ENCODE data around the gene ESCO1.
"Not testable (repeated sequence)": the region's sequence is repeated elsewhere in the genome, so short reads cannot be mapped to it uniquely, and the experiment has no call there.

Gene ESCO1, protein sequence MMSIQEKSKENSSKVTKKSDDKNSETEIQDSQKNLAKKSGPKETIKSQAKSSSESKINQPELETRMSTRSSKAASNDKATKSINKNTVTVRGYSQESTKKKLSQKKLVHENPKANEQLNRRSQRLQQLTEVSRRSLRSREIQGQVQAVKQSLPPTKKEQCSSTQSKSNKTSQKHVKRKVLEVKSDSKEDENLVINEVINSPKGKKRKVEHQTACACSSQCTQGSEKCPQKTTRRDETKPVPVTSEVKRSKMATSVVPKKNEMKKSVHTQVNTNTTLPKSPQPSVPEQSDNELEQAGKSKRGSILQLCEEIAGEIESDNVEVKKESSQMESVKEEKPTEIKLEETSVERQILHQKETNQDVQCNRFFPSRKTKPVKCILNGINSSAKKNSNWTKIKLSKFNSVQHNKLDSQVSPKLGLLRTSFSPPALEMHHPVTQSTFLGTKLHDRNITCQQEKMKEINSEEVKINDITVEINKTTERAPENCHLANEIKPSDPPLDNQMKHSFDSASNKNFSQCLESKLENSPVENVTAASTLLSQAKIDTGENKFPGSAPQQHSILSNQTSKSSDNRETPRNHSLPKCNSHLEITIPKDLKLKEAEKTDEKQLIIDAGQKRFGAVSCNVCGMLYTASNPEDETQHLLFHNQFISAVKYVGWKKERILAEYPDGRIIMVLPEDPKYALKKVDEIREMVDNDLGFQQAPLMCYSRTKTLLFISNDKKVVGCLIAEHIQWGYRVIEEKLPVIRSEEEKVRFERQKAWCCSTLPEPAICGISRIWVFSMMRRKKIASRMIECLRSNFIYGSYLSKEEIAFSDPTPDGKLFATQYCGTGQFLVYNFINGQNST

DNA sequence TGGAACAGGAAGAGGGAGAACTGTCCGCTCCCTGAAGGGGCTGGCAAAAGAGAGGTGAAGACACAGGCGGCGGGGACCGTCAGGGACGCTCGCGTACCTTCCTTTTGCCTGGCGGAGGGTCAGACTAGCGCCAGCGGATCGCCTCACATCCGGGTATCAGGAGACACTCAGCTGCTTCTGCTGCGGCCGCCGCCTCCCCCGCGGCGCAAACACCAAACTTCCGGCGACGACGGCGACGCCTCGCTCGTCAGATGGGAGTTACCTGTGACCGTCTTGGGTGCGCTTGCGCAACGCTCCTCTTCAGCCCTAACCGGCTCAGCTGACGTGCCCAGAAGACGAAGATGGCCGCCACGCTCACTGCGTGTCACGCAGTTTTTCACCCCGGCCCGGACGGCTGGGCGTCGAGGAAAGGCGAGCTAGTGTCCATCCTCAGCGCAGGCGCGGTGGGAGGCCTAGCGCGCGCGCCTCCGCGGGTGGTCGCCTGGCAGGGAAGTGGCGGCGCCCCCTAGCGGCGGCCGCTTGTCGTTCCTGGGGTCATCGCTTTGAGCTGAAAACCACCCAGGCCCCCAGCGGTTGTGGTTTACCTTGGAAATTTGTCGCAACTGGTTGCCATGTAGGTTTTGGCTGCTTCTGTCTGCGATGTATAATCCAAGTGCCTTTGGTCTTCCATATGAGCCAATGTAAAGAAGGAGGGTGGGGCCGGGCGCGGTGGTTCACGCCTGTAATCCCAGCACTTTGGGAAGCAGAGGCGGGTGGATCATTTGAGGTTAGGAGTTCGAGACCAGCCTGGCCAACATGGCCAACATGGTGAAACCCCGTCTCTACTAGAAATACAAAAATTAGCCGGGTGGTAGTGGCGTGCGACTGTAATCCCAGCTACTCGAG is at the start of gene ESCO1:
Gene ESCO1, minus strand, starts transcription at position 179 of the 885 bp plus-strand sequence. CDS start 25,861 bp downstream, outside the sequence.
- peak; percentile 86 for DNase-seq

DNA sequence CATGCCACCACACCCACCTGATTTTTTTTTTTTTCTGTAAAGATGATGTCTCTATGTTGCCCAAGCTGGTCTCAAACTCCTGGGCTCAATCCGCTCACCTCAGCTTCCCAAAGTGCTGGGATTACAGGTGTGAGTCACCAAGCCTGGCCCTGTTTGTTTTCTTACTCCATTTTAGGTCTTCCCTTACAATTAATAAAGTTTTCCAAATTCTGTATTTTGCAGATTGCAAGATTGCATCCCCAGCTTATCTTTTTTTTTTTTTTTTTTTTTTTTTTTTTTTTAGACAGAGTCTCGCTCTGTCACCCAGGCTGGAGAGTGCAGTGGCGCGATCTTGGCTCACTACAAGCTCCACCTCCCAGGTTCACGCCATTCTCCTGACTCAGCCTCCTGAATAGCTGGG is 39.9 kb upstream of the ESCO1 start:
- not testable (repeated sequence) for DNase-seq

DNA sequence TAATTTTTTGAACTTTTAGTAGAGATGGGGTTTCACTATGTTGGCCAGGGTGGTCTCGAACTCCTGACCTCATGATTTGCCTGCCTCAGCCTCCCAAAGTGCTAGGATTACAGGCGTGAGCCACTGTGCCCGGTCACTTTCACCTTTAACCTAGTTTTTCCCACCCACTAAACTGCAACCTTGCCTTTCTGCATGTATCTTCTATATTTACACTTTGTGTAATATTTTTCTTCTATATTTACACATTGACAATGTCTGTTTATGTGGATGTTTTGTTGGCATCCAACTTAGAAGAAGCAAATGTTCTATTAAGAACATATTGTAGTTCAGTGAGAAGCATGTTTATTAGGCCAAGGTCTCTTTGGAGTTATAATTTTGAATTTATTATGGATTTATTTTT is 38.3 kb upstream of the ESCO1 start:
- no peak for DNase-seq

DNA sequence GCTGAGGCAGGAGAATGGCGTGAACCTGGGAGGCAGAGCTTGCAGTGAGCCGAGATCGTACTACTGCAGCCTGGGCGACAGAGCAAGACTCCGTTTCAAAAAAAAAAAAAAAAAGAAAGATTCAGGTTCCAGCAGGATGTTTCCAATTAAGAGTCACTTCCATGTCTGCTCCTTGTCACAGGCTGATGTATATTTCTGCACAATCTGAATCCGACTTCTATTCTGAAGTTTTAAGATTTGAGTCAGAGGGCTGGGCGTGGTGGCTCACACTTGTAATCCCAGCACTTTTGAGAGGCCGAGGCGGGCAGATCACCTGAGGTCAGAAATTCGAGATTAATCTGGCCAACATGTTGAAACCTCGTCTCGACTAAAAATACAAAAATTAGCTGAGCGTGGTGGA is 36.3 kb upstream of the ESCO1 start:
- no peak for DNase-seq

DNA sequence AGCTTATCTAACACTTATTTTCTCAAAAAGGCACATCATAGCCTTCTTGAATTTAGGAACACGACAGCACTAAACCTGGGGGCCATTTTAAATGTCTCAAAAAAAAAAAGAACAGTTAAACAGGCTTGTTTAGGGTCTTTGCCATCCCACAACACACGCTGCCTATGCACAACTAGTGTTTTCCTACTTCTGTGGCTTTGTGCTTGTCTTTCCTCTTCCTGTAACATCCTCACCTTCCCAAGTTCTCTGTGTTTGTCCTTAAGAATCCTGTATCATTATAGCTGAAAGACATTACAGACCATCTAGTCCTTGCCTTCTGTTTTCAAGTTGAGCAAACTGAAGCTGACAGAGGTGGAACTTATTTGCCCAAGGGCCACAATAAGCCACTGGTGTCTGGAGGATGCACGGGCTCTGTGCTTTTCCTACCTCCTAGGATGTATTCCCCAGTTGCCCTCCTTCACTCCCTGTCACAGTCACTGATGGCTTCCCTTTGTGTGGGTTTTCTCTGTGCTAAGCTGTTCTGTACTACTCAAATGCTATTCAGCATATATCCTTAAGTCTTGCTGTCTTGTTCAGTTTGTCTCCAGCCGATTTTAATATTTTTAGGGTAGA is 34.2 kb upstream of the ESCO1 start:
- no peak for DNase-seq

DNA sequence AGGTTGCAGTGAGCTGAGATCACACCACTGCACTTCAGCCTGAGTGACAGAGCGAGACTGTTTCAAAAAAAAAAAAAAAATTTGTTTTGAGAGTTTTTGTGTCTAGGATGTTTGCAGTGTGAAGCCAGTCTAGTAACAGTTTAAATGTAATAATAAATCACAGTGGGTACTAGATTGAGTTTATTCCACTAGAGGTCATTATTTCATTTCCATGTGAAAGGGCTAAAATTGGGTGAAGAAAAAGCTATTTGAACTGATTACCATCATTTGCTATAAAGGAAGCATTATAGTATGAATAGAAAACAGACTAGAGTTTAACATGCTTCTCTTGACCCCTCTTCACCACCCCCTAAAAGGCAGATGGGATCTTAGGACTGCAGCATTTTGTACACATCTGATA is 31.9 kb upstream of the ESCO1 start:
- no peak for DNase-seq

DNA sequence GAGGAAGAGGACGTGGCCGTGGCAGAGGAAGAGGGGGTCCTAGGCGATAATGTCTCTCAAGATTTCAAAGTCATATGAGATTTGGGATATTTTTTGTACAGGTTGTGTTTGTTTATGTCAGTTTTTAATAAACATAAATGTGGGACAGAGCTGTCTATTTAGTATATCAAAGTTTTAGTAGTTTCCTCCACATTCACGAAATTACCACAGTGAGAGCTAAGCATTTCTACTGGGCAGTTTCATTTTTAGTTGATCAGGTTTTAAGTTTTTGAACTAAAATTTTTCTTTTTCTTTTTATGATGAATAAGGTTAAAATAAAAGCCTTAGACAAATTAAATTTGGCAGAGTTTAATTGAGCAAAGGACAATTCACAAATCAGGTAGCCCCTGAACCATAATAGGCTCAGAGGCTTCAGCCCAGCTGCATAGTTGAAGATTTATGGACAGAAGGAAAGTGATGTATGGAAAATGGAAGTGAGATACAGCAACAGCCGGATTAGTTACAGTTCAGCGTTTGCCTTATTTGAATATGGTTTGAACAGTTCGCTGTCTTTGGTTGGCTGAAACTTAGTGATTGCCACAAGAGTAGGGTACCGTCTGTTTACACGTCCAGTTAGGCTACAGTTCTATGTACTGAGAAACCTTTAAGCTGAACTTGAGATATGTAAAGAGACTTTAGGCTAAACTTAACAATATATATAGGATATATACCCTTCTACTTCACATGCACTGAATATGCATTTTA is 28.8 kb upstream of the ESCO1 start:
- no peak for DNase-seq

DNA sequence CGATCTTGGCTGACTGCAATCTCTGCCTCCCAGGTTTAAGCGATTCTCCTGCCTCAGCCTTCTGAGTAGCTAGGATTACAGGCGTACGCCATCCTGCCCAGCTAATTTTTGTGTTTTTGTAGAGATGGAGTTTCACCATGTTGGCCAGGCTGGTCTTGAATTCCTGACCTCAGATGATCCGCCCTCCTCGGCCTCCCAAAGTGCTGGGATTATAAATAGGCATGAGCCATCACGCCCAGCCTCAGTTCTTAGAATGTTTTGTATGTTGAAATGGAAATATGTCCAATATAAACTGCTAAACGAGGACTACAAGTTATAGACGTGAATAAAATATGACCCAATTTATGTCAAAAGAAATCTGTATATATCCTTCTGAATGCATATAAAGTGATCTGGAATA is 21.1 kb upstream of the ESCO1 start:
- not testable (repeated sequence) for DNase-seq

DNA sequence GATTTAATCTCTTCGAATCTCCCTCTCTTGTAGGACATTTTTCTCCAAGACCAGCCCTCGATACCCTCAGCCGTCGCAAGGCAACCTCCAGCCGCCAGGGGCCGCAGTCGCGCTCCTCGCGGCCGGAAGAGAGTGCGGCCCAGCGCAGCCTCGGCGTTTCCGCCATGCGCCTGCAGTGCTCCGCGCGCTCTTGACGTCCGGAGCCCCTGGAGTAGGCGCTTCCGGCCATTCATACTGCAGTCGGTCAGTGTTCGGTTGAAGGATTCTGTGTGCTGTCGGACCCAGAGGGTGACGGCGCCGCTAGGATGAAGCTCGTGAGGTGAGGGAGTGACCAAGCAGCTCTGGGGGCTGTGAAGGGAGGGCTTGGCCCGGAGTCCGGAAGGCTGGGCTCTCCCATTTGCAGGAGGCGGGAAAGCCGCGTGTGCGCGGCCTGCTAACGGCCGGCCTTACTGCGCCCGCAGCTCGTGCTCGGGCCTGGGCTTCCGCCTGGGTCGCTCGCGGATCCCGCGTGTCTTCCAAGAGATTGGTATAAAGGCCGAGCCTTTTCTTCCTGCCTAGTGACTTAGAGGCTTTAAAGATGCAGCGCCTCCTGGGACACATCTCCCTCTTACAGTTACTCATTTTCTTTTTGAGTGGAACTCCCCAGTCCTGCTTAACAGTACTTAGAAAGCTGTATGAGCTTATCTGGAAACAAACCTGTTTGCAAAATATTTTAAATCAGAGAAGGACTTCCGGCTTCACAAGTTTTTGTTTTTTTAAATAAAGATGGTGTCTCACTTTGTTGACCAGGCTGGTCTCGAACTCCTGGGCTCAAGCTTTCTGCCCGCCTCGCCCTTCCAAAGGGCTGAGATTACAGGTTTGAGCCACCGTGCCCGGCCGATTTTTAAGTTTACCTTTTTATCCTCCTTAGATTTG is 11.9 kb upstream of the ESCO1 start, which contains the start of gene SNRPD1:
Gene SNRPD1, plus strand, starts transcription at position 190 of the 915 bp plus-strand sequence. Its CDS starts 116 bp downstream, at position 306.
- peak; percentile 35 for DNase-seq

DNA sequence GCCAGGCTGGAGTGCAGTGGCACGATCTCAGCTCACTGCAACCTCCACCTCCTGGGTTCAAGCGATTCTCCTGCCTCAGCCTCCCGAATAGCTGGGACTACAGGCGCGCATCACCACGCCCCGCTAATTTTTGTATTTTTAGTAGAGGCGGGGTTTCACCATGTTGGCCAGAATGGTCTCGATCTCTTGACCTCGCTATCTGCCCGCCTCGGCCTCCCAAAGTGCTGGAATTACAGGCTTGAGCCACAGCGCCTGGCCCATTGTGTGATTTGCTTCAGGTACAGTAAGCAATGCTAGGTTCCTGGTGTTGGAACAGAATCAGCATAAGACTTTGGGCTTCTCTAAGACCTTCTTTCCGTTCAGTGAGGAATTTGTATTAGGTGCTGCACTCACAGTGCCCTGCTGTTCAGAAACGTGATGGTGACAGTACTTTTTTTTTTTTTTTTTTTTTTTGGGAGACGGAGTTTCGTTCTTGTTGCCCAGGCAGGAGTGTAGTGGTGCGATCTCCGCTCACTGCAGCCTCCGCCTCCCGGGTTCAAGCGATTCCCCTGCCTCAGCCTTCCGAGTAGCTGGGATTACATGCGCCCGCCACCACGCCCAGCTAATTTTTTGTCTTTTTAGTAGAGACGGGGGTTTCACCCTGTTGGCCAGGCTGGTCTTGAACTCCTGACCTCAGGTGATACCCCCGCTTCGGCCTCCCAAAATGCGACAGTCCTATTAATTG is 11.1 kb upstream of the ESCO1 start:
- DNase-seq = not testable (repeated sequence)

DNA sequence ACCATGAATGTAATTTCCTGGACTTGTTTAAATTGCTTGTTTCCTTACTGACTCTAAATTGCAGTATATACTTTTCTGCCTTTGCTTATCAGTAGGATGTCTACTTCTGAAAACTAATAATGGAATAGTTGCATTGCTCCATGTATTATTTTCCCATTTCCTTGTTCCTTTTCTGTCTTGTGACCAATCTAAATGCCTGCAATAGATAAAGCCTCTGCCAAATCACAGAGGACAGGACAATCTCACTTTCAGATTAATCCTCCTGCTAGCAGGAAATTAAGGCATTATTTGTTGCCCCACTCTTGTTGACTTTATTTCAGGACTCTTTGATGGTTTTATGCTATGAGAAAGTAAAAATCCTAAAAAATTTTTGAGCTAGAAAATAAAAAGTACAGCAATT is 4.7 kb upstream of the ESCO1 start:
- DNase-seq = no peak

DNA sequence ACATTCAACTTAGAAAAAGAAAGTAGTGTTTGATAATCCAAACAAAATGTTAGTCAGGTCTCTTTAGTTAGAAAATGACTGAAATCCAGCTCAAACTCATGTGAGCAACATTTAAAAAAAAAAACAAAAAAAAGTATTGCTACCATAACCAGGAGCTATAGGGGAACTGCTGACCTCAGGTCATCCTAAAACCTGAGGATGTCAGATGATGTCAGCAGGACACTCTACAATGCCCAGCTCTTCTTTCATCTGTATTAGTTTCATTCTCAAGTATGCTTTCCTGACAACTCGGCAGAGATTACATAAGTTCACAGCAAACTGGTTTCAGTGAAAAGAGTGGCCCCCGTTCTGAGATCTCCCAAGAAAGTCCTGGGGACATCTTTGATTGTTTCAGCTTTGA is 4.2 kb upstream of the ESCO1 start:
- no peak for DNase-seq

DNA sequence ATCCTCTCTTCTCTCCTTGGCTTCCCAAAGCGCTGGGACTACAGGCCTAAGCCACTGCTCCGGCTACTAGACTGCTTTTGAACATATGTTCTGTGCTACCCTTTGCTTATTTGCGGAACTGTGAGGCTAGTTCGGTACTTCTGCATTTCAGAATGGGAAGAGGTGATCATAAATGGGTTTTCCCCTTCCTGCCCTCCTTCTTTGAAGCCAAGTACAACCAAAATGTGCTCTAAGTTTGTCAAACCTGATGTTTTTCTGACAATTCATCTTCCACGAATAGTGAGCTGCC is 1.7 kb upstream of the ESCO1 start:
- no peak for DNase-seq

DNA sequence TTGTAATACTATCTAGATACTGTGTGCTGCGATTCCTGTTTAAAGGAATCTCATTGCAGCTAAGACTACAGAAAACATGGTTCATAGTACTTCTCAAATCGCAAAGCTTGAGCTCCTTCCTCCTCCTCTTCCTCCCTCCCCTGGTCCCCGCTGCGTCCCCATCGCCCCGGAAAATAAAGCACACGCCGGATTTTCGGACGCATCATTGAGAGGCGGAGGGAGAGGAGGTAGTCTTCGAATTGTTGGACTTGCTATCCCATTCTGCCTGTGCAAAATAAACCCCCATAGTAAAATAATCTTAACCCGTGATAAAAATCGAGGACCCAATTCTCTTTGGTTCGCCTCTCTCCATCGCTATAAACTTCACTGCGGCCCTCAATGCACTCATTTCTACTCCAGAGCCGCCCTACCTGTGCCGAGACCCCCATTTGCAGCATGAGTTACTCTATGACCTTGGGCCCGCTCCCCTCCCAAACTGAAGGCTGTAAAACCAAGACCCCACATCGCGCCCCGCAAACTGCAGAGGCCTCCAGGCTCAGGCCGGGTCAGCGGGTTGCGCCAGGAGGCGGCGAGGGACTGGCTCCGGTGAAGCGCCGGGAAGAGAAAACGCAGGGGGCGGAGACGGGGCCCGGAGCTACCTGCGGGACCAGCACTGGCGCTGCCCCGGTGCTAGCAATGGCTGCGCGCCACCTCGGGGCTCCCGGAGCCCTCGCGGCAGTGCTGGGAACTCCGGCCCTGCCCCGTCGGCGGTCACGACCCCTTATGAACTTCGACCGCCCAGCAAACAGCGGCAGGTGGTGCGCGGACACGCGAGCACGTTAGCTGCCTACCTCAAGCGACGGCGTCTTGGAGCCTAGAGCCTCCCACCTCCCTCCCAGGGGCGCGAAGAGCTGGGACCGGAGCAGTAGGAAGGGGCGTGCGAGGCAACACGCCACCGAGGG is 649 bp downstream of the ESCO1 start:
- DNase-seq = no peak

DNA sequence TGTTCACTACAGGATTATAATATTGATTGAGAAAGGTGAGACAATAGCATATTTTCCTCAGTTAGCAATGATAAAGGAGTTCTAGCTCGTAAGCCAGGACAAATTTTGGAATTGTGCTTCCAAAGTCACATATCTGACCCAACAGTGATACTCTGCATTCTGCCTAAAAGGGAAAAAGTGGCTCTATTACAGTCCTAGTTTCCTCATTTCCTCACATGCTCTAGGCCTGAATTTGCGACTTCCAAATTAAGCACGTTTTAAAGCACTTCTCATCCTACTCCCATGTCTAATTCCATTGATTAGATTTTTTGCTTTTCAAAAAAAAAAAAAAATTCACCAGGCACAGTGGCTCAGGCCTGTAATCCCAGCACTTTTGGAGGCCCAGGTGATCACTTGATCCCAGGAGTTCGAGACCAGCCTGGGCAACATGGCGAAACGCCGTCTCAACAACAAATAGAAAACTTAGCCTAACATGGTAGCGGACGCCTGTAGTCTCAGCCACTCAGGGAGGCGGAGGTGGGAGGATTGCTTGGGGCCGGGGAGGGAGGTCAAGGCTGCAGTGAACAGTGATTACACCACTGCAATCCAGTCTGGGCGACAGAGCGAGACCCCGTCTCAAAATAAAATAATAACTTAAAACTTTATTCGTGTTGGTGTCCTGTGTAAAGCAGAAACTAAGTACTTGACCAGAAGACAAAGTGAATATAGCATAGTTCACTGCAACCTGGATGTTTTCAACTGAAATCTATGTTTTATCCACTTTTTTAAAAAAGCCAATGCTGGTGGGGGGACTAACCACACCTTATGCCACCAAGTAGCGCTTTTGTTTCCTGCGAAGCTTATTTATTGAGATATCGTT is 1.5 kb downstream of the ESCO1 start:
- no peak for DNase-seq

DNA sequence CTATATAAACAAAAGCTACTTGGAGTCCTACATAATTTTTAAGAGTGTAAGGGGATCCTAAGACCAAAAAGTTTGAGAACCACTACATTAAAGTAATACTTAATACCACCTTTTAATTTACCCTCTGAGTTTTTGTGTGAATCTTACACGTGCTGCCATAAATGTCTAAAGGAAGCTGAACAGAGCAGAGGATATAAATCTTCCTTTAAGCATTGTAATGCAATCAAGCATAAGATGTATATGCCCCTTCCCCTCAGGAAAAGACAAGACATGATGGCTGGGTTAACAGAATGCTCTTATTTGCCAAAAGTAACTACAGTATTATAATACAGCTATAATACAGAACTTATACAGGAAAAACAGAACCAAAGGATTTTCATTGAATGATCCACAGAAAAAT is 2.9 kb downstream of the ESCO1 start:
- no peak for DNase-seq

DNA sequence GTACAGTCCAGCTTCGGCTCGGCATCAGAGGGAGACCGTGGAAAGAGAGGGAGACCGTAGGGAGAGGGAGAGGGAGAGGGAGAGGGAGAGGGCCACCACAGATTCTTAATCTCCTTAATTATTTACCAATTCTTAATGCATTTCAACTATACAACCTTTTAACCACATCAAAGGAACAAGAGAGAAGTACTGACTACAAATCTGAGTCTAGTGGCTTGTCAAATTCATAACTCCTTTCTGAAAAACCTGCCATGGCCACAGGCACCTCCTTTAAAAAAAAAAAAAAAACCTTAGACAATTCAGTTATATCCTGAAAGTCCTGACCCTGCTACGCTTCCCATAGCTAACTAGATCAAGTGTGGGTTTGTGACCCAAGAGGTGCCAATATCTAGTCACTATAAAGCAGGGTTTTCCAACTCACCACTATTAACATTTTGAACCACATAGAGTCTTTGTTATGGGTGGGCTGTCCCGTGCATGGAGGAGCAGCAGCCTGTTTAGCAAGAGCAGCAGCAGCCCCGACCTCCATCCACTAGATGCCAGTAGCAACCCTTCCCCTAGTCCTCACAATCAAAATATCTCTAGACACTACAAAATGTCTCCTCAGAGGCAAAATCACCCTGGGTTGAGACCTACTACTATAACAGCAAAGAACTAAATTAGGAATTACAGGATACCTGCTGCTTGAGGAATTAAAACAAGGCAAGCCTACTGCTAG is 6.8 kb downstream of the ESCO1 start:
- no peak for DNase-seq
